Upper lobe of right lung (tissue), 1 donor: ENCODE results near the gene HSD17B4. TPM values are rescaled to one million over a fixed set of nuclear protein-coding genes. Genes with fewer than 3 reads are reported as not detected.

Source experiments
- ATAC-seq: fragments of 200-7000 bp; cut with Tn5 transposase; one replicate; pipeline ENCODE4 v1.9.1; 2020; ENCODE audit warnings: mild to moderate bottlenecking, moderate library complexity
- DNase-seq: peaks from one replicate; pipeline ENCODE4 v3.0.0-alpha.2; 2020
- H3K27ac ChIP-seq: fragments of 200-600 bp; one replicate; pipeline ENCODE4 v1.8.0; 2022
- H3K27me3 ChIP-seq: fragments of 200-600 bp; one replicate; pipeline ENCODE4 v1.8.0; 2022; ENCODE audit warnings: mild to moderate bottlenecking
- H3K36me3 ChIP-seq: fragments of 200-600 bp; one replicate; pipeline ENCODE4 v1.8.0; 2022
- H3K4me1 ChIP-seq: fragments of 200-600 bp; one replicate; pipeline ENCODE4 v1.8.0; 2022
- H3K4me3 ChIP-seq: fragments of 200-600 bp; one replicate; pipeline ENCODE4 v1.8.0; 2022; ENCODE audit warnings: mild to moderate bottlenecking
- H3K9me3 ChIP-seq: fragments of 200-600 bp; one replicate; pipeline ENCODE4 v1.8.0; 2022
- intact Hi-C: fragments of 100-400 bp; cut with DNase I; formaldehyde crosslinking; loops from one replicate; pipeline ENCODE4 v1.11.0; 2022
- total RNA-seq: library from RNA; stranded (reverse); fragmentation: NEBNext Ultra II Directional; extraction: Animal tissue kit (Norgen Biotek cat#: 25700); gene quantifications from one replicate; pipeline ENCODE4 v1.2.1, GENCODE V29; 2021
- TF ChIP-seq, protein P1 (sequence below): fragments of 200-600 bp; IDR thresholded peaks from one replicate; pipeline ENCODE4 v1.8.0; 2022; ENCODE audit warnings: antibody characterized with exemption
- donor health status: DM: no; HTN: yes; CAD: no; lungs with severe emphysema.

The HSD17B4 gene
- total RNA-seq, 1 donor from 2014 or later, result 335 TPM

DNA sequence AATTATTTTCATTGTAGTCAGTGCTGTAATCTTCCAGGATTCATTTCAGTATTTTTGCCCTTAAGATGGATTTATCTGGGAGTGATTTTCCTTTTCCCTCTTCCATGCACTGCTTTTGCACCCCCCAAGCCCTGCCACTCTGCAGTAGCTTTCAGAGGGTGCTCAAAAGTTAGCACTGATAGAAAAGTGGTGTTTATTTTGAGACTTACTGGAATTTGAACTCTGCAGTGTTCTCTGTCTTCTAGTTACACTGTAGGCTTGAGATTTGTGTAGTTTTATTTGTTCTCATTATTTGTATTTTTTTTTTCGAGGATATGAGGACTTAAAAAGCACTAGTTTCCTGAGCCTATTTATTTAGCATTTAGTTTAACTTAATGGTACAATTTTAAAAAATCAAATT lies 70.5 kb downstream of the HSD17B4 start:
- H3K9me3 ChIP-seq, result no peaks in the 10 kb centered on the region
- TF ChIP-seq, protein P1, sequence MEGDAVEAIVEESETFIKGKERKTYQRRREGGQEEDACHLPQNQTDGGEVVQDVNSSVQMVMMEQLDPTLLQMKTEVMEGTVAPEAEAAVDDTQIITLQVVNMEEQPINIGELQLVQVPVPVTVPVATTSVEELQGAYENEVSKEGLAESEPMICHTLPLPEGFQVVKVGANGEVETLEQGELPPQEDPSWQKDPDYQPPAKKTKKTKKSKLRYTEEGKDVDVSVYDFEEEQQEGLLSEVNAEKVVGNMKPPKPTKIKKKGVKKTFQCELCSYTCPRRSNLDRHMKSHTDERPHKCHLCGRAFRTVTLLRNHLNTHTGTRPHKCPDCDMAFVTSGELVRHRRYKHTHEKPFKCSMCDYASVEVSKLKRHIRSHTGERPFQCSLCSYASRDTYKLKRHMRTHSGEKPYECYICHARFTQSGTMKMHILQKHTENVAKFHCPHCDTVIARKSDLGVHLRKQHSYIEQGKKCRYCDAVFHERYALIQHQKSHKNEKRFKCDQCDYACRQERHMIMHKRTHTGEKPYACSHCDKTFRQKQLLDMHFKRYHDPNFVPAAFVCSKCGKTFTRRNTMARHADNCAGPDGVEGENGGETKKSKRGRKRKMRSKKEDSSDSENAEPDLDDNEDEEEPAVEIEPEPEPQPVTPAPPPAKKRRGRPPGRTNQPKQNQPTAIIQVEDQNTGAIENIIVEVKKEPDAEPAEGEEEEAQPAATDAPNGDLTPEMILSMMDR, result no peak
- H3K27me3 ChIP-seq, result no peaks in the 10 kb centered on the region
- no peak for DNase-seq
- no peak overlapping the region for H3K27ac ChIP-seq
- intact Hi-C loops, result no loop called here
- H3K4me3 ChIP-seq, result no peak overlapping the region
- H3K4me1 ChIP-seq, result no peaks in the 10 kb centered on the region
- ATAC-seq, result no peak
- peaks cover 61% of the 10 kb centered on the region for H3K36me3 ChIP-seq

DNA sequence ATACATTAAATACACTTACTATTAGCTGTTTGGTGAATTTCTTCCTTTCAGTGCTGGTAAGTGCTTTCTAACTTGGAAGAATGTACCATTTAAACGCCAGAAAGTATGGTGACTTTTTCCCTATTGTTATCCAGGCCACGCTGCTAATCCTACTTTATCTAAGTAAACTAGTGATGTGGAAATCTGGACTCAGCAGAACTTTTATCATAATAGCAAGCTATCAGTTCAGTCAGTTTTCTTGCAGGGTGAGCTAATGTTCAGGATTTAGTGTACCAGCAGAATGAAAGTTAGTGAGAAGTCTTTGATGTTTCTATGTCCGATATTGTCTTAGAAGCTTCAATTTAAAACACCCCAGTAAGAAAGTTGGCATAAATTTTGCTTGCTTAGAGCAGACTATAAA lies 72.2 kb downstream of the HSD17B4 start:
- Histone ChIP-seq H3K27ac (no peak overlapping the region), H3K4me3 (no peak overlapping the region), H3K9me3 (no peaks in the 10 kb centered on the region), H3K4me1 (no peaks in the 10 kb centered on the region), H3K36me3 (peaks cover 56% of the 10 kb centered on the region), H3K27me3 (no peaks in the 10 kb centered on the region)
- TF ChIP-seq, protein P1, result no peak
- DNase-seq (no peak), ATAC-seq (no peak)
- intact Hi-C loops, result no loop called here

DNA sequence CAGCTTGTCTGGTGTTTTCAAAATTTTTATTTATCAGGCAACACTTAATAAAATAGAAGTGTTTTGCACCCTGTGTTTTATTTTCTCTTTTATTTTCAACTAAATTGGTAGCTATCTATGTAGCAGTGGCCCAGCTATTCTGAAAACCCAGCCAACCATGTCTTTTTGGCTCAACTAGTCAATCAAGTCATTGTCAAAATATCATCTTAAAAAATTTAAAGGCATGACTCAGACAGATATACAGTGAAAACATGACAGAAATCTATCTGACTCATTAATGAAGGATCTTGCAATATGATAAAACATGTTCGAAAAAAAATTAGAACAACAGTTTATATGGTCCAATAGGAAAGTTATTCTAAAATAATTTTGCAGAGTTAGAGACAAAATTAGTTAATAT lies 75.1 kb downstream of the HSD17B4 start:
- Histone ChIP-seq H3K4me1 (no peaks in the 10 kb centered on the region), H3K27ac (no peak overlapping the region), H3K9me3 (no peaks in the 10 kb centered on the region), H3K36me3 (peaks cover 66% of the 10 kb centered on the region), H3K27me3 (no peaks in the 10 kb centered on the region), H3K4me3 (no peak overlapping the region)
- TF ChIP-seq, protein P1, result no peak
- intact Hi-C loops, result no loop called here
- DNase-seq (no peak), ATAC-seq (no peak)

DNA sequence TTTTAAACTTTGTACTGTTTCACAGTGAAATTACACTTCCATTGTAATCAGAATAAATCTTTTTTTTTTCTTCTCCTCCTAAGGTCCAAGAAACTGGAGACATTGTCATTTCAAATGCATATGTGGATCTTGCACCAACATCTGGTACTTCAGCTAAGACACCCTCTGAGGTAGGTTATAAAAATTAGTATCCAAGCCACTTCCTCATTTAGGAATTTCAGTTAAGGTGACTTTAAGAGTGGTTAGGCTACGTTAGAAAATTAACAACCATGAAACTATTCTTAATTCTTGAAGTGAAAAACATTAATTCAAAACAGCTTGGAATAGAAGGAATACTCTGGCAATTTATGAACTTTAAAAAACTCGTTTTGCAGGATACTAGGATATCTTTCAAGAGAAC lies 77.5 kb downstream of the HSD17B4 start:
- H3K9me3 ChIP-seq, result no peaks in the 10 kb centered on the region
- no peak overlapping the region for H3K4me3 ChIP-seq
- no peak overlapping the region for H3K27ac ChIP-seq
- ATAC-seq (no peak), DNase-seq (no peak)
- intact Hi-C loops, result no loop called here
- no peaks in the 10 kb centered on the region for H3K4me1 ChIP-seq
- H3K27me3 ChIP-seq, result no peaks in the 10 kb centered on the region
- H3K36me3 ChIP-seq, result peaks cover 66% of the 10 kb centered on the region
- TF ChIP-seq, protein P1, result no peak

DNA sequence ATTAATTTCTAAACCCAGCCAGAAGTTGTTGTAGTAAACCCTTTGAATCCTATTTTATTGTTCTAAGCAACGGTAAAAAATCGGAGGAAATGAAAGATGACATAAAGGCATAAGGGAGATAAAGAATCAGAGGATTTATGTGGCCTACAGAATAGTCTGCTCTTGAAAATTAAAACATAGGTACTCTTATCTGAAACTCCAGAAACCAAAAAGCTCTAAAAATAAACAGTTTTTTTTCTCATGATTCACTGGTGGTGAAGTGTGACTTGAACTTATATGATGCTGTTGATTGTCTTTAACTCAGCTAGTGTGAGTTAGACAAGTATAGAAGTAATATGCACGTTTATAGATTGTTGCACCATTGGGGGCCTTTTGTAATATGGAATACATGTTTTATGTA lies 80.3 kb downstream of the HSD17B4 start:
- Histone ChIP-seq H3K4me1 (no peaks in the 10 kb centered on the region), H3K27me3 (no peaks in the 10 kb centered on the region), H3K4me3 (no peak overlapping the region), H3K9me3 (no peaks in the 10 kb centered on the region), H3K36me3 (peaks cover 57% of the 10 kb centered on the region), H3K27ac (no peak overlapping the region)
- DNase-seq (no peak), ATAC-seq (no peak)
- TF ChIP-seq, protein P1, result no peak
- intact Hi-C loops, result no loop called here

DNA sequence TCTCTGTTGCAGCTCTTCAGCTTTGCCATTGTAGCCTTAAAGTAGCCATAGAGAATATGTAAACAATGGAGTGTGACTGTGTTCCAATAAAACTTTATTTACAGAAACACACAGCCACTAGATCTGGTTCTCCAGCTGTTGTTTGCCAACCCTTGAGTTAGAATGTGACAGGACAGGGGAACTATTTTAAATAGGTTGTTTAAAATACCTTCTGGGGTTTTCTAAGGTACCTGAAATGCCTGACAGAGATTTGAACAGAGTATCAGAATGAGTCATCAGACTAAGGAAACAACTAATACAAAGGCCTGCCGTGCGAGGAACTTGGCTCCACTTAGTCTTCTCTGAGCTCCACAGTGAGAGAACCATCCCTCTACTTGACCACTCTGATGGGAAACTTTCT lies 85.4 kb downstream of the HSD17B4 start:
- Histone ChIP-seq H3K36me3 (peaks cover 67% of the 10 kb centered on the region), H3K27me3 (no peaks in the 10 kb centered on the region), H3K9me3 (no peaks in the 10 kb centered on the region), H3K27ac (no peak overlapping the region), H3K4me1 (no peaks in the 10 kb centered on the region), H3K4me3 (no peak overlapping the region)
- intact Hi-C loops, result no loop called here
- no peak for DNase-seq
- peak; percentile 57 for ATAC-seq
- TF ChIP-seq, protein P1, result no peak
